HepG2 (cell line): ENCODE measurements around the gene MINDY3. TPM values are rescaled to one million over a fixed set of nuclear protein-coding genes. Genes with fewer than 3 reads are reported as not detected.

Source experiments
- CEBPB ChIP-seq: IDR thresholded peaks from 2 replicates; pipeline ENCODE4 v1.6.1; 2011; ENCODE audit warnings: low read depth, low read length, improper control_type of control experiment, borderline replicate concordance
- CENPT ChIP-seq: sonication (generic); formaldehyde crosslinking; IDR thresholded peaks from 2 replicates; pipeline ENCODE4 v1.8.0; 2022; ENCODE audit warnings: low read depth, mild to moderate bottlenecking, moderate library complexity, missing genetic modification reagents
- CSRNP1 ChIP-seq: sonication (generic); formaldehyde crosslinking; IDR thresholded peaks from 2 replicates; pipeline ENCODE4 v1.8.1; 2023; ENCODE audit warnings: mild to moderate bottlenecking, missing genetic modification reagents
- JARID2 ChIP-seq: sonication (generic); formaldehyde crosslinking; IDR thresholded peaks from 2 replicates; pipeline ENCODE4 v1.8.1; 2023; ENCODE audit warnings: missing genetic modification reagents, inconsistent platforms; ENCODE audit not compliant: insufficient replicate concordance
- MIER3 ChIP-seq: IDR thresholded peaks from 2 replicates; pipeline ENCODE4 v1.6.1; 2016; ENCODE audit warnings: missing compliant biosample characterization, borderline replicate concordance
- MYNN ChIP-seq: sonication (generic); formaldehyde crosslinking; IDR thresholded peaks from 2 replicates; pipeline ENCODE4 v1.4.0; 2020; ENCODE audit warnings: mild to moderate bottlenecking, low read depth, missing genetic modification reagents
- NFIB ChIP-seq: sonication (generic); formaldehyde crosslinking; IDR thresholded peaks from 2 replicates; pipeline ENCODE4 v1.9.0; 2021; ENCODE audit warnings: missing genetic modification reagents, mild to moderate bottlenecking, borderline replicate concordance
- NONO ChIP-seq, 2 experiments: fragments of 450-650 bp in 1 of 2; sonication (generic) in 1 of 2; formaldehyde crosslinking in 1 of 2; IDR thresholded peaks in 1 of 2; conservative IDR thresholded peaks in 1 of 2; 2 replicates each; pipeline versions ENCODE4 v1.6.1 to v1.8.0; 2017 to 2022; ENCODE audit warnings: mild to moderate bottlenecking in 1 of 2, missing genetic modification reagents in 1 of 2, moderate library complexity in 1 of 2
- PCBP2 ChIP-seq: fragments of 200-400 bp; formaldehyde crosslinking; optimal IDR thresholded peaks from 2 replicates; pipeline ENCODE3; 2018; ENCODE audit warnings: low read length, low read depth; ENCODE audit not compliant: poor library complexity, severe bottlenecking
- SATB2 ChIP-seq: sonication (generic); formaldehyde crosslinking; IDR thresholded peaks from 2 replicates; pipeline ENCODE4 v1.5.0; 2020; ENCODE audit warnings: missing genetic modification reagents
- ZFP37 ChIP-seq: sonication (generic); formaldehyde crosslinking; IDR thresholded peaks from 2 replicates; pipeline ENCODE4 v1.4.0; 2020; ENCODE audit warnings: missing genetic modification reagents, borderline replicate concordance
- ZFP90 ChIP-seq: sonication (generic); formaldehyde crosslinking; IDR thresholded peaks from 2 replicates; pipeline ENCODE4 v1.8.0; 2022; ENCODE audit warnings: missing genetic modification reagents, mild to moderate bottlenecking, inconsistent platforms, borderline replicate concordance
- ZNF597 ChIP-seq: sonication (generic); formaldehyde crosslinking; IDR thresholded peaks from 2 replicates; pipeline ENCODE4 v1.5.0; 2020; ENCODE audit warnings: missing genetic modification reagents
- polyA plus RNA-seq, 8 experiments: library from polyadenylated mRNA; depleted of rRNA in 3 of 8; stranded (reverse) in 7 of 8; unstranded in 1 of 8; fragments of >200 nt; fragmentation: Illumina TruSeq in 4 of 8; extraction: Trizol in 4 of 8; gene quantifications; 2 replicates each; pipeline versions ENCODE4 v1.2.1 to v1.2.3, GENCODE V29; 2011 to 2016; ENCODE audit warnings: low read depth in 4 of 8, missing spikeins in 1 of 8, mixed read lengths in 1 of 8; ENCODE audit not compliant: insufficient read depth in 1 of 8
- total RNA-seq, 5 experiments: library from RNA; depleted of rRNA; stranded (reverse); fragments of >200 nt; fragmentation: Illumina TruSeq; extraction: Trizol; gene quantifications; 2 replicates each; pipeline ENCODE4 v1.2.3, GENCODE V29; 2016; ENCODE audit warnings: low read depth in 1 of 5
- TF ChIP-seq, protein P1 (sequence below): sonication (generic); formaldehyde crosslinking; IDR thresholded peaks from 2 replicates; pipeline ENCODE4 v1.4.0; 2020; ENCODE audit warnings: mild to moderate bottlenecking, missing genetic modification reagents, borderline replicate concordance
- TF ChIP-seq, protein P2 (sequence below): sonication (generic); formaldehyde crosslinking; IDR thresholded peaks from 2 replicates; pipeline ENCODE4 v1.5.1; 2020; ENCODE audit warnings: missing genetic modification reagents, mild to moderate bottlenecking, borderline replicate concordance
- TF ChIP-seq, protein P3 (sequence below): sonication (generic); formaldehyde crosslinking; IDR thresholded peaks from 2 replicates; pipeline ENCODE4 v1.4.0; 2020; ENCODE audit warnings: missing genetic modification reagents

MINDY3 gene
- total and polyA plus RNA-seq, 2 of the 13 experiments (the other 11 are each of a cell fraction or from before 2014, with no cell fraction given), result 6.4 to 17.5 TPM

DNA sequence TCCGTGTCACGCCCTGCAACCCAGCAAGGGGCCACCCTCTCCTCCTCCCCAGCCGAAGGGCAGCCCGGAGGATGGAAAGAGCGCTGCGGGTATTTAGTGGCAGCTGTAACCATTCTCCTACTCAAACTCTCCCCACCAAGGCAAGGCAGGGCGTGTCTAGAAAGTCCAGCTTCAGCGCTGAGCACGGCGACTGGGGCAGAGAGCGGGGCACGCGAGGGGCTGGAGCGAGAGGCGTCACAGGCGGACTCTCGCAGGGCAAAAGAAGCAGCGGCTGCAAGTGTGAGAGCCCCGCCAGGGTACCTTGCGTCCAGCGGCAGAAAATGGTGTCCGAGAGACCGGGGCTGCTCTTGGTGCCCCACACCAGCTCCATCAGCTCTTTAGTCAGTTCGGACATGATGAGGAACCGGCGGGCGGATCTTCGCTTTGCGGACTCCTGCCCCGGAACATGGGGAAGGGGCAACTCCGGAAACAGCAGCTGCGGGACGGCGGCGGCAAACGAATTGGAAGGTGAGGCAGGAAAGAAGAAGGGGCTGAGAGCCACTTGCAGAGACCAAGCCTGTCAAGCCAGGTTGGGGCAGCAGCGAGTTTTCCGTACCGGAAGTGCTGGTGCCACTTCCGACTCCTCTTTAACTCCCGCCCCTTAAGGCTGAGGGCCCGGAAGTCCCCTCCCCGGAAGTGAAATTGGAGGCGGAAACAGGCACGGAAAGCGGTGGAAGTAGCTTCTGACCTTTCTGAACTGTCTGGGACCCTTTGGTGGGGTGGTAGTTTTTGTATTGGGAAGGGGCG, at the start of gene MINDY3 (continued):
- no peak for TF ChIP-seq MYNN
- TF ChIP-seq SATB2 (CRISPR knock-in tag), result no peak
- TF ChIP-seq CSRNP1 (CRISPR knock-in tag), result no peak
- TF ChIP-seq ZFP37 (CRISPR knock-in tag), result no peak
- TF ChIP-seq, protein P1, sequence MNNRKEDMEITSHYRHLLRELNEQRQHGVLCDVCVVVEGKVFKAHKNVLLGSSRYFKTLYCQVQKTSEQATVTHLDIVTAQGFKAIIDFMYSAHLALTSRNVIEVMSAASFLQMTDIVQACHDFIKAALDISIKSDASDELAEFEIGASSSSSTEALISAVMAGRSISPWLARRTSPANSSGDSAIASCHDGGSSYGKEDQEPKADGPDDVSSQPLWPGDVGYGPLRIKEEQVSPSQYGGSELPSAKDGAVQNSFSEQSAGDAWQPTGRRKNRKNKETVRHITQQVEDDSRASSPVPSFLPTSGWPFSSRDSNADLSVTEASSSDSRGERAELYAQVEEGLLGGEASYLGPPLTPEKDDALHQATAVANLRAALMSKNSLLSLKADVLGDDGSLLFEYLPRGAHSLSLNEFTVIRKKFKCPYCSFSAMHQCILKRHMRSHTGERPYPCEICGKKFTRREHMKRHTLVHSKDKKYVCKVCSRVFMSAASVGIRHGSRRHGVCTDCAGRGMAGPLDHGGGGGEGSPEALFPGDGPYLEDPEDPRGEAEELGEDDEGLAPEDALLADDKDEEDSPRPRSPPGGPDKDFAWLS (CRISPR knock-in tag), result no peak
- TF ChIP-seq MIER3, result 0 out of 2 replicates have a peak, but pooled peaks have one; percentile 17
- TF ChIP-seq, protein P2, sequence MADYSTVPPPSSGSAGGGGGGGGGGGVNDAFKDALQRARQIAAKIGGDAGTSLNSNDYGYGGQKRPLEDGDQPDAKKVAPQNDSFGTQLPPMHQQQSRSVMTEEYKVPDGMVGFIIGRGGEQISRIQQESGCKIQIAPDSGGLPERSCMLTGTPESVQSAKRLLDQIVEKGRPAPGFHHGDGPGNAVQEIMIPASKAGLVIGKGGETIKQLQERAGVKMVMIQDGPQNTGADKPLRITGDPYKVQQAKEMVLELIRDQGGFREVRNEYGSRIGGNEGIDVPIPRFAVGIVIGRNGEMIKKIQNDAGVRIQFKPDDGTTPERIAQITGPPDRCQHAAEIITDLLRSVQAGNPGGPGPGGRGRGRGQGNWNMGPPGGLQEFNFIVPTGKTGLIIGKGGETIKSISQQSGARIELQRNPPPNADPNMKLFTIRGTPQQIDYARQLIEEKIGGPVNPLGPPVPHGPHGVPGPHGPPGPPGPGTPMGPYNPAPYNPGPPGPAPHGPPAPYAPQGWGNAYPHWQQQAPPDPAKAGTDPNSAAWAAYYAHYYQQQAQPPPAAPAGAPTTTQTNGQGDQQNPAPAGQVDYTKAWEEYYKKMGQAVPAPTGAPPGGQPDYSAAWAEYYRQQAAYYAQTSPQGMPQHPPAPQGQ (CRISPR knock-in tag), result no peak
- TF ChIP-seq CEBPB, result no peak
- peak; percentile 35; the same call in 1 of the 2 replicates for TF ChIP-seq CENPT (CRISPR knock-in tag)
- TF ChIP-seq, protein P3, sequence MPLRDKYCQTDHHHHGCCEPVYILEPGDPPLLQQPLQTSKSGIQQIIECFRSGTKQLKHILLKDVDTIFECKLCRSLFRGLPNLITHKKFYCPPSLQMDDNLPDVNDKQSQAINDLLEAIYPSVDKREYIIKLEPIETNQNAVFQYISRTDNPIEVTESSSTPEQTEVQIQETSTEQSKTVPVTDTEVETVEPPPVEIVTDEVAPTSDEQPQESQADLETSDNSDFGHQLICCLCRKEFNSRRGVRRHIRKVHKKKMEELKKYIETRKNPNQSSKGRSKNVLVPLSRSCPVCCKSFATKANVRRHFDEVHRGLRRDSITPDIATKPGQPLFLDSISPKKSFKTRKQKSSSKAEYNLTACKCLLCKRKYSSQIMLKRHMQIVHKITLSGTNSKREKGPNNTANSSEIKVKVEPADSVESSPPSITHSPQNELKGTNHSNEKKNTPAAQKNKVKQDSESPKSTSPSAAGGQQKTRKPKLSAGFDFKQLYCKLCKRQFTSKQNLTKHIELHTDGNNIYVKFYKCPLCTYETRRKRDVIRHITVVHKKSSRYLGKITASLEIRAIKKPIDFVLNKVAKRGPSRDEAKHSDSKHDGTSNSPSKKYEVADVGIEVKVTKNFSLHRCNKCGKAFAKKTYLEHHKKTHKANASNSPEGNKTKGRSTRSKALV, result no peak; the same call in 1 of the 2 replicates
- no peak for TF ChIP-seq ZNF597
- no peak for TF ChIP-seq NFIB (CRISPR knock-in tag)
- no peak for TF ChIP-seq ZFP90 (CRISPR knock-in tag)
- TF ChIP-seq PCBP2, result no peak
- no peak for TF ChIP-seq NONO (IDR thresholded peaks at IDR 0.05)
- peak; percentile 68; the same call in 1 of the 2 replicates for TF ChIP-seq NONO (CRISPR knock-in tag; conservative IDR thresholded peaks at IDR 0.05)
- no peak for TF ChIP-seq JARID2 (CRISPR knock-in tag)
